ENCODE measurements around the gene CREB5. TPM values are rescaled to one million over a fixed set of nuclear protein-coding genes. Genes with fewer than 3 reads are reported as not detected.

The CREB5 gene
- total RNA-seq, 1 donor from 2014 or later, result 8.9 TPM

- Histone ChIP-seq H3K9me3 (no peaks in the 10 kb centered on the region), H3K27me3 (no peaks in the 10 kb centered on the region), H3K4me1 (no peaks in the 10 kb centered on the region), H3K36me3 (no peaks in the 10 kb centered on the region), H3K4me3 (no peak overlapping the region), H3K27ac (no peak overlapping the region)
- no peak for TF ChIP-seq CTCF (IDR thresholded peaks at IDR 0.05)
- DNase-seq (no peak), ATAC-seq (no peak)
- intact Hi-C loops (cut with DNase I), result no loop called here
Measured at GRCh38 chr7:28554802-28555471, 142.6 kb downstream of the CREB5 start.

GRCh38 chr7:28556025-28556424 lies 143.7 kb downstream of the CREB5 start:
- TF ChIP-seq CTCF (IDR thresholded peaks at IDR 0.05), result no peak
- intact Hi-C loops (cut with DNase I), result no loop called here
- H3K4me1 ChIP-seq, result no peaks in the 10 kb centered on the region
- no peaks in the 10 kb centered on the region for H3K9me3 ChIP-seq
- no peak overlapping the region for H3K27ac ChIP-seq
- ATAC-seq (no peak), DNase-seq (no peak)
- no peak overlapping the region for H3K4me3 ChIP-seq
- H3K27me3 ChIP-seq, result no peaks in the 10 kb centered on the region
- no peaks in the 10 kb centered on the region for H3K36me3 ChIP-seq

DNA sequence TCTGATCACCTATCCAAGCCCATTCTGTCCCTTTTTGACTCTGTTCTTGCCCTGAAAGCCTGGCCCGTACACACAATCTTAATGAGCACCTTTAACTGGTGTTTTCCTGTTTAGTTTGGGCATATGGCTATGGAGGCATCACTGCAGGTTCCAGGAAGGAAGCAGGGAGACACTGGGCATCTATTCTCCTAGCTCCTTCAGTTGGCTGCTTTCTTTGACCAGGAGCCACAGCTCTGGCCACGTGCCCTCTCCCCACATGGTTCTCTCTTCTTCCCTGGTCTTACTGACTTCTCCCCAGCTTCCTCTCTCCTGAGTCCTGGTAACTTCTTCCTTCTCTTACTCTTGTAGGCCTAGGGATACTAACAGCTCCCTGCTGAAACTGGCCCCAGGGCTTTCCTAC lies 144.4 kb downstream of the CREB5 start:
- intact Hi-C loops (cut with DNase I), result no loop called here
- peak; percentile 29 for ATAC-seq
- no peak for TF ChIP-seq CTCF (IDR thresholded peaks at IDR 0.05)

GRCh38 chr7:28558236-28558635 lies 145.9 kb downstream of the CREB5 start:
- Histone ChIP-seq H3K36me3 (no peaks in the 10 kb centered on the region), H3K27ac (no peak overlapping the region), H3K9me3 (no peaks in the 10 kb centered on the region), H3K27me3 (no peaks in the 10 kb centered on the region), H3K4me1 (no peaks in the 10 kb centered on the region), H3K4me3 (no peak overlapping the region)
- TF ChIP-seq CTCF (IDR thresholded peaks at IDR 0.05), result no peak
- intact Hi-C loops (cut with DNase I), result no loop called here
- ATAC-seq (no peak), DNase-seq (no peak)

More for the DNA sequence above, 144.4 kb downstream of the CREB5 start:
- no peak for DNase-seq
- no peaks in the 10 kb centered on the region for H3K36me3 ChIP-seq
- H3K9me3 ChIP-seq, result no peaks in the 10 kb centered on the region
- no peaks in the 10 kb centered on the region for H3K4me1 ChIP-seq
- H3K27ac ChIP-seq, result no peak overlapping the region
- no peaks in the 10 kb centered on the region for H3K27me3 ChIP-seq
- H3K4me3 ChIP-seq, result no peak overlapping the region

DNA sequence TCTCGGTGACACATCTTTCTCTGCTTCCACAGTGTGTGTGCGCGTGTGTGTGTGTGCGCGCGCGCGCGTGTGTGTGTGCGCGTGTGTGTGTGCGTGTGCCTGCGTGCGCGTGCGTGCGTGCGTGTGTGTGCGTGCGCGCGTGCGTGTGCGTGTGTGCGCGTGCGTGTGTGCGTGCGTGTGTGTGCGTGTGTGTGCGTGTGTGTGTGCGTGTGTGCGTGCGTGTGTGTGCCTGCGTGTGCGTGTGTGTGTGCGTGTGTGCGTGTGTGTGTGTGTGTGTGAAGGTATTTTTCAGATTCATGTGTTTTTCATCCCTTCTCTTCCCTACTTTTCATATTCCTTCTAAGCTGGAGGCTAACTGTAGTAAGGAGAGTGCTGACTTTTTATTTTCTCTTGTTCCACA lies 148.4 kb downstream of the CREB5 start:
- Histone ChIP-seq H3K36me3 (no peaks in the 10 kb centered on the region), H3K27me3 (no peaks in the 10 kb centered on the region), H3K9me3 (no peaks in the 10 kb centered on the region), H3K27ac (no peak overlapping the region), H3K4me1 (no peaks in the 10 kb centered on the region), H3K4me3 (no peak overlapping the region)
- intact Hi-C loops (cut with DNase I), result no loop called here
- DNase-seq, result no peak
- TF ChIP-seq CTCF (IDR thresholded peaks at IDR 0.05), result no peak
- no peak for ATAC-seq

DNA sequence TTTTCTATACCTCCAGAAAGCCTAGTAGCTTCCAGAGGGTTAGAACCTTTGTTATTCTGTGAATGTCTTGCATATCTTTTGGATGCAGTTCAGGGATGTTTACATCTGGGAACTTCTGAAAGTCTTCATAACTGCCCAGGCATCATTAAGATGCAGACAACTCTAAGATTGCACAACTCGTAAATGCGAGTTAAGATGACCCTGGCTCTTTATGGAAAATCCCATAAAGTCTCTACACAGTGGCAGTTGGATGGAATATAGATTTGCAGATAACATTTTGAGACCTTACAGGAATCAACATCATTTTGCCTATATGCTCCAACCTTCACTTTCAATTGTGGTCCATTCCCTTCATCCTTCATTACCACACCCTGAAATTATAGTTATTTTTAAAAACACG lies 151.7 kb downstream of the CREB5 start:
- no peak for ATAC-seq
- DNase-seq, result no peak
- no peak overlapping the region for H3K4me3 ChIP-seq
- no peaks in the 10 kb centered on the region for H3K9me3 ChIP-seq
- no peaks in the 10 kb centered on the region for H3K27me3 ChIP-seq
- no peaks in the 10 kb centered on the region for H3K36me3 ChIP-seq
- intact Hi-C loops (cut with DNase I), result no loop called here
- no peak for TF ChIP-seq CTCF (IDR thresholded peaks at IDR 0.05)
- H3K4me1 ChIP-seq, result no peaks in the 10 kb centered on the region
- H3K27ac ChIP-seq, result no peak overlapping the region
